Stimulated activated CD8-positive, alpha-beta memory T cell treated with anti-CD3 and anti-CD28 coated beads, Interleukin-4, amount 100 ng/mL, for 48 hours (primary cell): ENCODE data around the gene SFI1.
"Not testable (repeated sequence)": the region's sequence is repeated elsewhere in the genome, so short reads cannot be mapped to it uniquely, and the experiment has no call there.

ENCODE experiments used
- DNase-seq: peaks from one replicate; pipeline ENCODE4 v3.0.0-alpha.2; 2020

The SFI1 gene

DNA sequence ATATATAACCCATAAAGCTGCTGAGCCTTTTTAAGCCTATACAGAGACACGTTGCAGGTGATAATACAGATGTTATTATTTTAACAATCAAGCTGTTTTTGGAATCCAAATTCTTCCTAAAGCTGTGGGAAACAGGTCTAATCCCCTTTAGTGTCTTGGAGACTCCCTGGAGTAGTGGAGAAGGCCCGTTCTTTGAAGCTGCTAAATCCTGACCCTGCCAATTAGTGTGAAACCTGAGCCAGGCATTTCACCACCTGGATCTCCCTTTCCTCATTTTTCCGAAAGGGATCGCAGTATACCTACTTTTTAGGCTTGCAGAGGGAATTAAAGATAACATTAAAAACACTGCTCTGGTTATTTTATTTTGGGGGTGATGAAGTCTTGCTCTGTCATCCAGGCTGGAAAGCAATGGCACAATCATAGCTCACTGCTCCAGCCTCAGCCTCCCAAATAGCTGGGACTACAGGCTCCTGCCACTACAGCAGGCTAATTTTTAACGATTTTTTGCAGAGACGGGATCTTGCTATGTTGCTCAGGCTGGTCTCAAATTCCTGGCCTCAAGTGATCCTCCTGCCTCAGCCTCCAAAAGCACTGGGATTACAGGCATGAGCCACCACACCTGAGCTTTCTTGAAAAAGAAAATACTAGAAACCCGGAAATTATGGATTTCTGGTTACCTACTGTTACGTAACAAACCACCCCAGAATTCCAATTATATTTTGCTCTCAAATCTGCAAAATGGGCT is 4.9 kb upstream of the SFI1 start:
- no peak for DNase-seq

DNA sequence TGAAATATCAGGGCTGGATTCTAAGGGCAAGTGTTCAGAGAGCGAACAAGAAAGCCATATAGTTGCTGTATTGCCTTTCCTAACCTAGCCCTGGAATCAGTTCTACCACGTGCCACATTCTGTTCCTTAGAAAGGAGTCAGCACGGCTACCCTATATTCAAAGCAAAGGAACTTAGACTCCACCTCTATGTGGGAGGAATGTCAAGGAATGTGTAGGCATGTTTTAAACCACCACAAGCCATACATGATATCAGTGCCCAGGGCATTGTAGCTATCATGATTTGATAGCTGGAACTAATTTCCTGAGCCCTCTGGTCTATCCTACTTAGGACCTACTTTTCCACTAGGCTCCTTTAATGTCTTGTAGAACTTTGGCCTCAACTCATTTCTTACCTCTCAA is 4.2 kb upstream of the SFI1 start:
- DNase-seq = no peak

DNA sequence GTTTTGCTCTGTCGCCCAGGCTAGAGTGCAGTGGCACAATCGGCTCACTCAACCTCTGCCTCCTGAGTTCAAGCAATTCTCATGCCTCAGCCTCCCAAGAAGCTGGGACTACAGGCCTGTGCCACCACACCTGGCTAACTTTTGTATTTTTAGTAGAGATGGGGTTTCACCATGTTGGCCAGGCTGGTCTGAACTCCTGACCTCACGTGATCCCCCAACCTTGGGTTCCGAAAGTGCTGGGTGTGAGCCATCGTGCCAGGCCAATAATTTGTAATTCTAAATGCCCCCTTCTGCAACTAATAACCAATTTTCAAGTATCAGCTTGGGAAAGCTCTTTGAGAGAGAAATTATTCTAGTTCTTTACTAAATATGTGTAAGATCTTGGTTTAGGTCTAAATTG is 3.0 kb upstream of the SFI1 start:
- not testable (repeated sequence) for DNase-seq

DNA sequence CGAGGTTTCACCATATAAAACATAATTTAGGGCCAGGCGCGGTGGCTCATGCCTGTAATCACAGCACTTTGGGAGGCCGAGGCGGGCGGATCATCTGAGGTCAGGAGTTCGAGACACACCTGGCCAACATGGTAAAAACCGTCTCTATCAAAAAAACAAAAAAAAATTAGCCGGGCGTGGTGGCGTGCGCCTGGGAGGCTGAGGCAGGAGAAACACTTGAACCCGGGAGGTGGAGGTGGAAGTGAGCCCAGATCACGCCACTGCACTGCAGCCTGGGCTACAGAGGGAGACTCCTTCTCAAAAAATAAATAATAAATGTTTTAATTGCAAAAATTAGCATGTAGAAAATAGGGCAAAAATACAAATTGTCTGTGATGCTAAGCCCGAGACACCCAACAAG is 993 bp upstream of the SFI1 start:
- DNase-seq = no peak

DNA sequence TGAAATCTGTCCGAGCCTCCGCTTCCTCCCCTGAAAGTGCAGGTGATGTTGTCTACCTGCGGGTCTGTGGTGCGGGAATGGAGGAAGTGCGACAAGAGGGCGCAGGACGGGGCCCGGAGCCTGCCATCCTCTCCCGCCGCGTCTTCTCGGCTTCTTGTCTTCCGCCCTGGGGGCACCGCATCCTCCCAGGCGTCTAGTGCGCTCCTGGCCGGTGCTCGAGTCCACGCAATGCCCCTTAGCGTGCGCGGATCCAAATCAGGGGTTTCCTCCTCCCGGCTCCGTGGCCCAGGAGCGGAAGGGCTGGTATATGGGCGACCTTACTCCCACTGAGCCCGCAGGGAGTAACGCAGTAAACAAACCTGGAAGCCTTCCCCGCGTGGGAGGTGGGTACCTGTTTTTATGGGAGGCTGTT is 405 bp downstream of the SFI1 start:
- DNase-seq = peak; percentile 67

DNA sequence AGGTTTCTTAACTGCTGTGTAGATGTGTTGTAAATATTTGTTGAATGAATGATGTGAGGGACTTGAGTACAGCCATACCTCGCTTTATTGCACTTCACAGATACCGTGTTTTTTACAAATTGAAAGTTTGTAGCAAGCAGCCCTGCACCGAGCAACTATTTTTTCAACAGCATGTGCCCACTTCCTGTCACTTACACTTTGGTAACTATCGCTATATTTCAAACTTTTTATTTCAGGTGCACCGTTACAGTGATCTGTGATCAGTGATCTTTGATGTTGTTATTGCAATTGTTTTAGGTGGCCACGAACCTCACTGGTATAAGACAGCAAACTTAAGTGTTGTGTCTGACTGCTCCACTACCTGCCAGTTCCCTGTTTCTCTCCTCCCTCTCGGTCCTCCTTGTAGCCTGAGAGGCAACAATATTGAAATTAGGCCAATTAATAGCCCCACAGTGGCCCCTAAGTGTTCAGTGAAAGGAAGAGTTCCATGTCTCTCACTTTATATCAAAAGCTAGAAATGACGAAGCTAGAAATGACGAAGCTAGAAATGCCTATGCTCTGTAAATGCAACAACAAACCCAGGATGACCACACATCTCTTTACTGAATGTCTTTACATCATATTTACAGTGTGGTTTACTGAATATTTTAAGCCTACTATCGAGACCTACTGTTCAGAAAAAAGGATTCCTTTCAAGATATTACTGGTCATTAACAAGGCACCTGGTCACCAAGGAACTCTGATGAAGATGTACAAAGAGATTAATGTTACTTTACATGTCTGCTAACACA is 1.0 kb downstream of the SFI1 start:
- DNase-seq = no peak

DNA sequence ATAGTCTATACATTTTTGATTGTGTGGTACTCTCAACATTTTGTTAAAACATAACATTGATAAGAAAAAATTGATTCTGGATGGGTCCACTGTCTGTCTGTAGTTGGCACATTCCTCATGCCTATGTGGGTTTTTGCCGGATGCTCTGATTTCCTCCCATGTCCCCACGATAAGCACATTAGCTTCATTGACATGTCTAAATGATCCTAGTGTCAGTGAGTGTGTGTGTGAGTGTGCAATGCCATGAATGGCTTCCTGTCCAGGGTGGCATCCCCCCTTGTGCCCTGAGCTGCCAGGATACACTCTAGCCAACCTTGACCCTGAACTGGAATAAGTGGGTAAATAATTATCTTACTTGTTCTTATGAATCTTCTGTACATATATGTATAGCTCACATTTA is 5.4 kb downstream of the SFI1 start:
- no peak for DNase-seq

DNA sequence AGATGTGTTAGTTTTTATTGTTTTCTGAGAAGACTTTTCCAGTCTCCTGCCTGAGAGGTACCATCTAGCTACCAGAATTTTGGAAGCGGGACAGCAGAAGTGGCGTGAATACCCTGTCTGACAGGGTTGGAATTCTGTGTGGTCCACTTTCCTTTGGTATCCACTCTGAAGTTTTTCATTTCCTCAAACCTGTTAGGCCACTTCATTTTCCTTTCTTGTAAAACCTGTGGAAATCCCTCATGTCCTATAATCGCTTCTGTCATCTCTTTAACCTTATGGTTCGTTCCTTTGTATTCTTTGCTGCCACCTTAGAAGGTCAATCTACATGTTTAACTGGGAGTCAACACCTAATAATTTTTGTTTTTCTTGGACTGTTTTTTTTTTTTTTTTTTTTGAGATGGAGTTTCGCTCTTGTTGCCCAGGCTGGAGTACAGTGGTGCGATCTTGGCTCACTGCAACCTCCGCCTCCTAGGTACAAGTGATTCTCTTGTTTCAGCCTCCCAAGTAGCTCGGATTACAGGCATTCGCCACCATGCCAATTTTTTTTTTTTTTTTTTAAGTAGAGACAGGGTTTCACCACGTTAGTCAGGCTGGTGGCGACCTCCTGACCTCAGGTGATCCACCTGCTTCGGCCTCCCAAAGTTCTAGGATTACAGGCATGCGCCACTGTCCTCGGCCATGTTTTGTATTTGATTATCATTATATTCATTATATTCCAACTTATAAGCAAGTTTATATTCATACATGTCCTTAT is 7.1 kb downstream of the SFI1 start:
- no peak for DNase-seq

DNA sequence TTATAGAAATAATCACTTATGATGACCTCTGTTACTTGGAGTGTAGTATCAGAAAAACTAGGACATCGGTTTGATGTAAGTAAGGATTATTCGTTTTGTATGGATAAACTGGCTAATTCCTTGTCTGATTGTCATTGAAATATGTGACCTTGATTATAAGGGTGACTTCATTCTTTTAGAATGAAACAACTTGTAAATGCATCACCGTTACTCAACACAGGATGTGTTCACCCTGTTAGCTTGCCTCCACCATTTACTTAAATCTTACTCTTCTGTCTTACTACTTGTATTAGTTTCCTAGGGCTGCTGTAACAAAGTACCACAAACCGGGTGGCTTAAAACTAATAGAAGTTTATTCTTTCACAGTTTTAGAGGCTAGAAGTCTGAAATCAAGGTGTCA is 7.9 kb downstream of the SFI1 start:
- no peak for DNase-seq

DNA sequence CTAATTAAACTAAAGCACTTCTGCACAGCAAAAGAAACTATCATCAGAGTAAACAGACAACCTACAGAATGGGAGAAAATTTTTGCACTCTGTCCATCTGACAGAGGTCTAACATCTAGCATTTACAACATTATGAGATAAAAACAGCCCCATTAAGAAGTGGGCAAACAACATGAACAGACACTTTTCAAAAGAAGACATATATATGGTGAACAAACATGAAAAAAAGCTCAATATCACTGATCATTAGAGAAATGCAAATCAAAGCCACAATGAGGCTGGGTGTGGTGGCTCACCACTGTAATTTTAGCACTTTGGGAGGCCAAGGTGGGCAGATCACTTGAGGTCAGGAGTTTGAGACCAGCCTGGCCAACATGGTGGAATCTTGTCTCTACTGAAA is 11.2 kb downstream of the SFI1 start:
- peak; percentile 15 for DNase-seq

DNA sequence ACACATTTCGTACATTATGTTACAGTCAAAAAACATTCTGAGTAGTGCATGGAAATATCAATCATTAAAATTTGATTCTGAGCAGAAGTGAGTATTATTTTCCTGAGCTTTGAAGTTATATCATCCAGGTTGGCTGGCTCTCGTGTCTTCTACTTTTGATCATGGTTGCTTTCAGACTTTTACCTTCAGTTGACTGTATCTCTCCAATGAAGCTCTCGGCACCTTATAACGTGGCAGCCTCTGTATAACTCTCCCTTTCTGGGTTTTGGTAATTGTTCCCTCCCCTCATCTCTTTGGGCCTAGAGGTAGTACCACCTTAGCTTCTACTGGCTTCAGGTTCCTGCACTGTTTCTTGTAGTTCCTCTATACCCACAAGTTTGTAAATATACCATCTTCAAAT is 12.2 kb downstream of the SFI1 start:
- DNase-seq = peak; percentile 4

DNA sequence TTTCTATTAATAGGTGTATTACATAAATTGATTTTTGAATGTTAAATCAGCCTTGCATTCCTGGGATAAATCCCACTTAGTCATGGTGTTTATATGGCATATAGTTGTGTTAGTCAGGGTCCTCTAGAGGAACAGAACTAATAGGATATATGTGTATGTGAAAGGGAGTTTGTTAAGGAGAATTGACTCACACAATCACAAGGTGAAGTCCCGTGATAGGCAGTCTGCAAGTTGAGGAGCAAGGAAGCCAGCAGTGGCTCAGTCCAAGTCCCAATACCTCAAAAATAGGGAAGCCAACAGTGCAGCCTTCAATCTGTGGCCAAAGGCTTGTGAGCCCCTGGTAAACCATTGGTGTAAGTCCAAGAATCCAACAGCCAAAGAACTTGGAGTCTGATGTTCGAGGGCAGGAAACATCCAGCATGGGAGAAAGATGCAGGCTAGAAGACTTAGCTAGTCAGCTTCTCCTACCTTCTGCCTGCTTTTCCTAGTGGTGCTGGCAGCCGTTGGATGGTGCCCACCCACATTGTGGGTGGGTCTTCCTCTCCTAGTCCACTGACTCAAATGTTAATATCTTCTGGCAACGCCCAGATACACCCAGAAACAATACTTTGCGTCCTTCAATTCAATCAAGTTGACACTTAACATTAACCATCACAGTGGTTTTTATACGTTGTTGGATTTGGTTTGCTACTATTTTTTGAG is 12.9 kb downstream of the SFI1 start:
- peak; percentile 13 for DNase-seq

DNA sequence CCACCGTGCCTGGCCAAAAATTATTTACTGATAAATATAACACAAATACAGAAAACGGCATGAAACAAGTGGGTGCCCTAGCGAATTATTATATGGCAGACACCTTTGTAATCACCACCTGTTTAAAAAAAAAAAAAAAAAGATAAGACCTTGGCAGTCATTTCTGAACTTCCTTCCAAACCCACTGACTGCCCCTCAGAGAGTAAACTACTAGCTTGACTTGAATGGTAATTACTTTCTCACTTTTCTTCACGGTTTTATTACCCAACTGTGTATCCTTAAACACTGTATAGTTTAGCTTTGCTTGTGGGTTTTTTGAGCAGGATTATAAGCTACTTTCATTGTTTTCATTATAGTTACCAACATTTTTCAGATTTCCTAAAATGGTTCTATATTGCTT is 23.7 kb downstream of the SFI1 start:
- no peak for DNase-seq

DNA sequence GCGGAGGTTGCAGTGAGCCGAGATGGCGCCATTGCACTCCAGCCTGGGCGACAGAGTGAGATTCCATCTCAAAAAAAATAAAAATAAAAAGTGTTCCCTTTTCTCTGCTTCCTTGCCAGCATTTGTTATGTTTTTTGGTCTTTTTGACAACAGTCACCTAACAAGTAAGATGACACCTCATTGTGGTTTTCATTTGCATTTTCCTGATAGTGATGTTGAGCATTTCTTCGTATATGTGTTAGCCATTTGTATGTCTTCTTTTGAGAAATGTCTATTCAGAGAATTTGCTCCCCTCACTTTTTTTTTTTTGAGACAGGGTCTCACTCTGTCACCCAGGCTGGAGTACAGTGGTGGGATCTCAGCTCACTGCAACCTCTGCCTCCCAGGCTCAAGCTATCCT is 27.8 kb downstream of the SFI1 start:
- not testable (repeated sequence) for DNase-seq

DNA sequence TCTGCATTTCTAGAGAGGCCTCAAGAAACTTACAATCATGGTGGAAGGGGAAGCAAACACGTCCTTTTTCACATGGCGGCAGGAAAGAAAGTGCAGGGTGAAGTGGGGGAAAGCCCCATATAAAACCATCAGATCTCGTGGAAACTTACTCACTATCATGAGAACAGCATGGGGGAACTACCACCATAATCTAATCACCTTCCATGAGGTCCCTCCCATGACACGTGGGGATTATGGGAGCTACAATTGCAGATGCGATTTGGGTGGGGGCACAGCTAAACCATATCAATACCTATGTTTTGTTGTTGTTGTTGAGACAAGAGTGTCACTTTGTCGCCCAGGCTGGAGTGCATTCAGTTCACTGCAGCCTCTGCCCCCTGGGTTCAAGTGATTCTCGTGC is 29.9 kb downstream of the SFI1 start:
- DNase-seq = peak; percentile 58

DNA sequence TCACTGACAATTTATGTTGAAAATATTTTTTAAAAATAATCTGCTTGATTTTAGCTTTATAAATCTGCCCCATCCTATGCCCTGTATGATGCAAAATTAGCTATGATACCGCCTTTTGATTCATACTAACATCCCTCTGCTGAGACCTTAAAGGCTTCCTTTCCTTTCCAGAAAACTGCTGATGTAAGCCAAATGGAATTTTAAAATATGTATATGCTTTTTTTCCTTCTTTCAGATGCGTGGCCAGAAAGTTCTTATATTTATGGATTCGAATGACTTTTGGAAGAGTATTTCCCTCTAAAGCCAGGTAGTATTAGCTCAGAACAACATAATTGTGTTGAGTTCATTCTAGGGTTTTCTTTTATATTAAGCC is 34.5 kb downstream of the SFI1 start:
- no peak for DNase-seq

DNA sequence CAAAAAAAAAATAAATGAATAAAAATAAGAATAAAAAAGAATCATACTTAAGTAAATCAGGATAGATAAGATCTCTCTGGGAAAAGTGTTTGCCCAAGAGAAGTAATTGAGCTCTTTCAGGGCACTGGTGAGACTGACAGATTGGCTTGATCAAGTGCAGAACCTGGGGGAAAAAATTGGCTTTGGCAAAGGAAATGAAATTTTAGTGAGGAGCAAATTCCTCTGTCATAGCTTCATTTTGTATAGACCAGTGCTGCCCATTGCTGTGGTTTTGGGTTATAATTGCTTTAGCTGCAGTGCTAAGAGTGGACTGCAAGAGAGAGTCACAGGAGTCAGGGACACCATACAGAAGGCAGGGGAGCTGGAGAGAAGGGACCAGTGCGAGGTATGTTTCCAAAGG is 35.7 kb downstream of the SFI1 start:
- DNase-seq = no peak

DNA sequence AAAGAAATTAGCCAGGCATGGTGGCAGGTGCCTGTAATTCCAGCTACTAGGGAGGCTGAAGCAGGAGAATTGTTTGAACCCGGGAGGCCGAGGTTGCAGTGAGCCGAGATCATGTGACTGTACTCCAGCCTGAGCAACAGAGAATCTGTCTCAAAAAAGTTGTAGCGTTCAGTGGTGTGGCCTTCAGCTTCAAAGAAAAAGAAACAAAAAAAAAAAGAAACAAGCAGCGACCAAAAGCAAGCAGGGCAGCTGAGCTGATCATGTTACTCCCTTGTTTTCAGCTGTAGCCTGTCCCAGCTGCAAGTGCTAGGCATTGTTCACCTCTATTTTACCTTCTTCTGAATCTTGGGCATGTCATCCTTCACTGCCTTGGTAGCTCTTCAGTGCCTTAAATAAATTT is 37.0 kb downstream of the SFI1 start:
- DNase-seq = no peak

DNA sequence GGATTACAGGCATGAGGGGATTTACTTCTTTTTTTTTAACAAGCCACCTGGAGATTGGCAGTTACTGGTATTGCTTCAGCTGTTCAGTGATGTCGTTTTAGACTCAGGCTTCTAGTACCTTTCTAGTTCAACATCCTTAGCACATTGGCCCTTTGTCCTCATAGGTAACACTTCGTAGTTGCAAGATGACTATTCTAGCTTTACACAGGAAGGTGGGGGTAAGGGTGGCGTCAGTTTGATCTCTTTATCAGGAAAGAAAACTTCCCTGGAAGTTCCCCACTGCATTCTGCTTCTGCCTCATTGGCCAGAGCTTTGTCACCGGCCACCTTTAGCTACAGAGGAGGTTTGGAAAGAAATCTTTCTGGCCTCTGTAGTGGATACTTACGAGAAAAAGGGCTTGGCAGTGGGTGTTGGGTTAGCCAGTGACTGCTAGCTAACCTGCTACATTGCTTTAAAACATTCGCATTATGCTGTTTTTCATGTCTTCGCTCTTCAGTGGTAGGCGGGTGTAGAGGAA is 40.7 kb downstream of the SFI1 start:
- peak; percentile 75 for DNase-seq

DNA sequence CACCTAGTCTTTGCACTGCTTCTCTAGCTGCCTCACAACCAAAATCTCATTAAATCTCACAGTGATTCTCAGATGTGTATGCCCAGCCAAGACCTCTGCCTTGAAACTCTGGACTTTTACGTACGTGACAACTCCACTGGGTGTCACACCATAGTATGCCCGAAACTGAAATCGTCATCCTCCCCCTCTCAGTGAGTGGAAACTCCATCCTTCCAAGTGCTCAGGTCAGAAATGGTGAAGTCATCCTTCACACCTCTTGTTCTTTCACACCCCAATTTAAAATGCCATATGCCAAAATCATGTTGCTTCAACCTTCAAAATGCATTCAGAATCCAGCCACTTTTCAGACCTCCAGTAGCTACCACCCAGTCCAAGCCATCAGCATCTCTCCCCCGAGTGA is 42.5 kb downstream of the SFI1 start:
- peak; percentile 63 for DNase-seq

DNA sequence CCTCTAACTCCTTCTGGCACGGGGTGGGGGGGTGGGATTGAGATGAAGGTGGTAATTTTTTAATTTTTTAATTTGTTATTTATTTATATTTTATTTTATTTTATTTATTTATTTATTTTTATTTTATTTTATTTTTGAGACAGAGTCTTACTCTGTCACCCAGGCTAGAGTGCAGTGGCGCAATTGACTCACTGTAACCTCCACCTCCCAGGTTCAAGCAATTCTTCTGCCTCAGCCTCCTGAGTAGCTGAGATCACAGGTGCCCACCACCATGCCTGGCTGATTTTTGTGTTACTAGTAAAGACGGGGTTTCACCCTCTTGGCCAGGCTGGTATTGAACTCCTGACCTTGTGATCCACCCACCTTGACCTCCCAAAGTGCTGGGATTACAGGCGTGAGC is 43.8 kb downstream of the SFI1 start:
- DNase-seq = not testable (repeated sequence)

DNA sequence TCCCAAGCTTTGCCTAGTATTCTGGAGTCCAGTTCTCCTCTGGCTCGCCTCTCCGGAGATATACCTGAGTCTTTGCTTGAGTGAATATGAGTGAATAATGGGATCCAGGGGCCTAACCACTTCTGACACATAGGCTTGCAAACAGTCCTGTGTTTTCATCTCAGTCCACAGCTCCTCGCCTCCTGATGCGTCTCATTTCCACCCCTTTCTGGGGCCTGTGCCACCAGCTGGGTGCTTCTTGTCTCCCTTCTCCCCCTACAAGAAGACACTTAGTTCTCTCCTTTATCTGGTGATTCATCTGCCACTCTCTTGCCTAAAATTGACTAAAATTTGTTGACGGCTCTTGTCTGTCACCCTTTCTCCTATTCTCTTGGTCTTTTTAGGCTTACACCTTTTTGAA is 44.6 kb downstream of the SFI1 start:
- no peak for DNase-seq
